DMS153 treated with DMSO at 0.1 percent for 48 hours (cell line): ENCODE data around the gene GRB14.

Experiments used
- DNase-seq: peaks from one replicate; lab custom pipeline; 2025; ENCODE audit not compliant: unreplicated experiment; lab: John Stamatoyannopoulos, UW

The GRB14 gene

GRCh38 chr2:164617466-164617865 lies 3.8 kb downstream of the GRB14 start:
- DNase-seq, result no peak

GRCh38 chr2:164613321-164613982 lies 7.8 kb downstream of the GRB14 start:
- DNase-seq, result no peak

DNA sequence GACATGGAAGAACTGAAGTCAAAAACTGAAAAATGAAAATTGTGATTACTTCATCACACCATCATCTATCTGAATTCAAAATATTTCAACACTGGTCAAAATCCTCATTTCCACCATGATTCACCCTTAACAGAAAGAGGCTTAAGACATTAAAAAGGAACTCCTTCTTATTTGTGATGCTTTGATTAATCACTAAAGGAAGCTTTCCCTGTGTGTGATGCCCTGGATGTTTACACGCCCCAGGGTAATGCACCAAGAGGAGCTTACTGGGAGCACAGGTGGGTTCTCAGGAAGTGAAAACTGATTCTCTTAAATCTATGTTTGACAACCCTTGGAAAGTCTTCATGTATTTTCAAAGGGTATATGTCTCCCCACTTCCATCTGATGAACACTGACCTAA lies 11.5 kb downstream of the GRB14 start:
- DNase-seq, result no peak

DNA sequence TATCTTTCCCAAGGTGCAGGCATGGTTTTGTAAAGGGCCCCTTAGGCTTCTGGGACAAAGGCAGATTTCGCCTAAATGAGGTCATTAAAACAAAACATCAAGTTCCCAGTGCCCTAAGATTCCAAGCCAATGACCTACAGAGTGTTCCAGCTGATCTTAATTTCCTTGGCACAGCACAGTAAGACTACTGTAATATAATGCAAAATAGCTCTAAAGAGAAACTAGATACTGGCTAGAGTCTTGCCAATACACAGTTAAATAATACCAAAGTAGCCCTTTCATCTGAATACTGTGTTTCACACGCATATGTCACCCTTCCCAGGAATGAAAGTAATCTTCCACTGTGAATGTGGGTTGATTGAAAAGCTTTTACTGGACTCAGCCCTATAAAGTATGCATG lies 14.7 kb downstream of the GRB14 start:
- DNase-seq, result no peak

GRCh38 chr2:164605295-164605694 lies 16.0 kb downstream of the GRB14 start:
- no peak for DNase-seq

DNA sequence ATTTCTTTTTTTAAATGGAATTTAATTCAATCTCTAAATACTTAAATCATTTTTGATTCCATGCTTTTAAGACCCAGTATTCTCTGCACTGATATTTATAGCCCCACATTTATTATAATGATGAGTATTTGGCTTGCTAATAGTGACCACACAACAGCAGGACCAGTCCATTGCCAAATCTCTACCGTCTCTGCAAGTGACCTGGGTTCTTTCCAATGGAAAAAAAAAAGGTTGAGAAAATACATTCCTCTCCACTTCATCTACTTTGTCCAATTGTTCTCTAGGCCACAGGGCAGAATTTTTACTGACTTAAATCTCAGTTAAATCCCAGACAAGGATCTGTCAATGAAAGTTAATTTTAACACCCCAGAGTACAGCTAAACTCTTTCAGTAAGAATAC lies 20.5 kb downstream of the GRB14 start:
- no peak for DNase-seq

DNA sequence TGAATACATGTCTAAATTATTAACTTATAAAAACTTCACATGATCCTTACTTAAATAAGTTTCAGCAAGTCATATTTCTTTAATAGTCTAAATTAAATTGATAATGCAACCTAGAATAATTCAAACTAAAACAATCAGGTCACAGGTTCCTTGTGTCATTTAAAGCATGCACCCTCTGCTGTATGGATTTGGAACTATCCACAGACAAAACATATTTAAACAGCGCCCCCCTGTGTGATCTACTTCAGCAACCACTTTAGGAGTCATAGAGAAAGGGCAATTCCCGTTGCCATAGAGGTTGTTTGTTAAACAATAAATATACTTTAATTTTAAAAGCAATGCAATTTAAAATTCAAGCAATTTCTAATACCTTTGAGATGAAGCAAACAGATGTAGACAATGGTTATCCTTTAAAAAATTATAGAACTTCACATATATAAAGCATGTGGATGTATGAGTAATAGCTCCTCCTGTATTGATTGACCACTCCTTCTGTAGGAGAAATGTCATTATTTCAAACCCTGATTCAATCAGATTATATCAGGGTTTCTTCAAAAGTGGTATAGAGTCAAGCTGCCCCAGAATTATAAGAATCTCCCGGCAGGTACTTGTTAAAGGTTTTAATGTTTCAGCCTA lies 21.2 kb downstream of the GRB14 start:
- DNase-seq, result peak; percentile 33

GRCh38 chr2:164597983-164598382 lies 23.3 kb downstream of the GRB14 start:
- DNase-seq, result no peak

- no peak for DNase-seq
These were observed 26.3 kb downstream of the GRB14 start for GRCh38 chr2:164595031-164595430.

DNA sequence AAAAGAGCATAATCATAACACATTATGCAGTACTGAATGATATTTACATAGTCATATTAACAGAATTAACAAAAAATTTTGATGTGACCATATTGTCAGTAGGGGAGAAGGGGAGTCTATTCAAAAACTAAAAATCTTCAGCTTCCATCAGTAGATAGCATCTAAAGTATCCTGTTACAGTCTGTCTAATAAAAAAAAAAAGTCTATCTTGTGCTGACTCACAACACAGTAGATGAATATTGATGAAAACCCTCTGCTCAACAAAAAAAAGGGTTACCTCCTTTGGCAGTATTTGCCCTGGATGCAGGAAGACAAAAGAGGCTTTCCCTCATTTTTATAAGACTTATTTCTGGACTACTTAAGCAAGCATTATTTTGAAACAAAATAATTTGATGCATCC lies 27.3 kb downstream of the GRB14 start:
- no peak for DNase-seq

DNA sequence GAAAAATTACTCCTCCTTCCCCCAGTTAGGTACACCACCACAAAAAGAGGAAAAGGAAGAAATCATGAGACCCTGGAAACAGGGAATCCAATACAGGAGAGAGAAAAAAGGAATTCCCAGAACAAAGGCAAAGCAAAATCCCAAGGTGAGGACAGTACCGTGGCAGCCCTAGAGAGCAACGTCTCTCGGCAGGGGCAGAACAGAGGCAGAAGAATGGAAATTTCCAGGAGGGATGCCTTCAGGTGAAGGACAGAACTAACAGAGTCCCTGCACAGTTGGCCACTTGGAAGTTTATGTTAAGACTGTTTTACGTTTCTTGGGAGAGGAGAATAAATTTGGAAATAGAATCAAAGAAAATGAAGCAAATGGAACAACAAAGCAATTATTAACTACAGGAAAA lies 27.7 kb downstream of the GRB14 start:
- DNase-seq, result no peak

GRCh38 chr2:164589522-164589921 lies 31.8 kb downstream of the GRB14 start:
- DNase-seq, result no peak

DNA sequence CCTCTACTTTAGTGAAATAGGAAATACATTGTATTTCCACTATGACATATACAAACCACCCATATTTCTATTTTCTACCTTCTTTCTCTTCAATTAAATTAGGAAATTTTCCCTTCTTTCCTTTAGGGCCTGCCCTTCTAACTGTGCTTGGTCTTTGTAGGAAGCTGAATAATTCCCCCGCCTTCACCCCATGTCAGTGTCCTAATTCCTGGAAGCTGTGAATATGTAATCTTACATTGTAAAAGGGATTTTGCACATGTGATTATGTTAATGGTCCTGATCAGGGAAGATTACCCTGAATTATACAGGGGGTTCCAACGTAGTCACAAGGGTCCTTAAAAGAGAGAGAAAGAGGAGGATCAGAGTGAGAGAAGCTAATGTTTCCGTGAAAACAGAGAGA lies 40.2 kb downstream of the GRB14 start:
- DNase-seq, result no peak

- DNase-seq, result no peak
These were observed 46.4 kb downstream of the GRB14 start for GRCh38 chr2:164574931-164575330.

GRCh38 chr2:164570475-164570874 lies 50.8 kb downstream of the GRB14 start:
- no peak for DNase-seq

DNA sequence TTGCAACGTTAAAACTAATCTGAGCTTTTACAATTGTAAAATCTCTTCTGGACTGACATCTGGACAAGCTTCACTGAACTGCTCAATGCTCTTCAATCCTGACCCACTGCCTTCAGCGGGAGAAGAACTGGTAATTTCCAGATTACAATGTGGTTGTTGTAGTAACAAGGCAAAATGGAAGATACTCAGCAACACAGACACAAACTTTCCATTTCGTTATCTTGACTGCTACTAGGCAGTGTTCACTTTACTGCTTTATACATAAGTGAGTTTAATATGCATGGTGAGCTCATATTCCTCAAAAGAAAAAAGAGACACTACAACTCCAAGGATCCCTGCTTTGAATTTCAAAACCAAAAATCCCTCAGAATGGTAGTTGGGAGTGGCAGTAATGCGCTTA lies 51.9 kb downstream of the GRB14 start:
- DNase-seq, result no peak

DNA sequence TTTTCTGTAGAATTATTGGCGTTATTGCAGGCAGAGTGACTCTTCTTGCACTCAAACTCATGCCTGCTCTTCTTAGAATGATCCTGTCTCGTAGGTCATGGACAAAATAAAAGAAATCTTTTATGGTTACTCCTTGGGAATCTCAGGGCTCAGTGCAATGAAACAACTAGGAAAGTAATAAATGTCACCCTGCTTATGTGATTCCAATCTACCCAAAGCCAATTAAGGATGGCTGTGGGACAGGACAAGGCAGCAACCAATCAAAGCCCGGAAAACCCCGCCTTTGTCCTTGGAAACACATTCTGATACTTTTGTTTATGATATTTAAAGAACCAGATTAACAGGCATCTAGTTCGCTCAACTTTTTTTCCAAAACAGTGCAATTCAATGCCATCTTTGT lies 53.0 kb downstream of the GRB14 start:
- no peak for DNase-seq

DNA sequence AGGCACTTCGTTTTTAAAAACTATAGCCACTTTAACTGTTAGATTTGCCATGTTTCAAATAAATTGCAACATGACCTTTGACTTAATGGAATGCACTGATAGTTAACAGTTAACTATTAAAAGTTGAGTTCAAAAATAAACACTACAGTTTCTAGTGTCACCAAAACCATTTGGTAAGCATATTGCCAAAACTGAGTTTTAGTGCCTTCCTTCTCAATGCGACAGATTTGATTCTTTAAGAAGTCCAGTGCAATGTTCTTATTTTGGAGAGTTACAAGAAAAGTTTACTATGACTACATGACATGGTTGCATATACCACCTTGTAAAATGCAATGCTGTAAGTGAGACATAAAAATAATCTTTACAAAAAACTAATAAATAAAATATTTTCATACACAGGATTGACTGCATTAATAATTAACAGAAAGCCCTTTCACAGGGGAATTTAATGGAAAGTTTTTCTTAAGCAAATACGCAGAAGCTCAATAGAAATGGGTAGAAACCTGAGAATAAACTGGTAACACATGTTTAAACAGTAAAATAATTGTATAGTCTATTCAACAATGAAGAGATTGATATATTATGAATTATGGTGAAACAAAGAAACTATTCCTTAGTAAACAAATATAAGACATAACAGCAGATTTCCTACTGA lies 53.8 kb downstream of the GRB14 start:
- DNase-seq, result no peak

DNA sequence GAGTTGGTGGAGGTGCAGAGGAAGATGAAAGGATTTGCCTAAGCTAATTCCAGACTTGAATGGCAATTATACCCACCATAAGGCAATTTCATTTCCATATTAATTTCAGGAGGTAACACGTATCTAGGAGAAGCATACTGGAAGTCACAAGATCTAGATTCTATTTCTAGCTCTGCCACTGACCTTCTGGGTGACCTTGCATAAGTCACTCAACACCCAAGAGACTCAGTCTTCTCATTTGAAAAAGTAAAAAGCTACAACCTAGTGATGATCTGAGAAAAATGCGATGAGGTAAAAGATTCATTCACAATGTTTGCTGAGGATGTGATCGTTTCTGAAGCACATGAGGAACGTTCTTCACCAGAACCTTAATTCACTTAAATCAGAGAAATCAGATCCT lies 55.9 kb downstream of the GRB14 start:
- no peak for DNase-seq

DNA sequence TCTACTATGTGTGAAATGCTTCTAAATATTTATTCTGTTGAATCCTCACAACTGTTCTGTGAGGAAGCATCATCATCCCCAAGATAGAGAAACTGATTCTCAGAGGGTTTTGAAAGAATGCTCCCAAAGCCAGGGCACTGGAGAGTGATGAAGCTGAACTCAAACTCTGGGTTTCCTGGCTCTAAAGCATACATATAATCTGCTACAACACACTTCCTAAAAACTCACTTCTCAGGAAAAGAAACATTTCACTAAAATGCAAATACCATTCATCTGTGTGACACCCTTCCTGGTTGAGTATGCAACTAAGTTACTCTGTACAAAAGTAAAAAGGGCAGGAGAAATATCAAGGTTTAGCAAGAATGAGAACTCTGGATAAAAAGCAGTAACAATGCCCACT lies 58.6 kb downstream of the GRB14 start:
- no peak for DNase-seq

- no peak for DNase-seq
These were observed 59.3 kb downstream of the GRB14 start for GRCh38 chr2:164561991-164562390.

GRCh38 chr2:164561416-164561815 lies 59.9 kb downstream of the GRB14 start:
- no peak for DNase-seq

DNA sequence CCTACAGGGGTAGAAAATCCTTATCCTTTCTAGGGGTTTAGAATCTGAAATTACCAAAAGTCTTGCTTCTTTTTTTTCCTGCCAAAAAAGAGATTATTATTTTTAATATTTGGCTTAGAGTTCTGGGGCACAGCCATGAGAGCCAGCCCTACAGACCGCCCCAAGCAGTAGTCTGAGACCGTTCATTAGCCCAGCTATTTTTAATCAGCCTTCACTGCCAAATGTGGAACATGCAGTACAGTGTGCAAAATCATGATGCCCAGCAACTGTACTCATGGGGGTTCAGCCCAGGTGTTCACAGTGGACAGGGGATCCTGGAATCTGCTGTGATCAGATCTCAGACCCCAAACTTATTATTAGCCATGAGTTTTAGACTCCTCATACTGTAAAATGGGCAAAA lies 60.4 kb downstream of the GRB14 start:
- DNase-seq, result no peak
